ENCODE data around the gene ZFP3.
"Not testable (repeated sequence)": the region's sequence is repeated elsewhere in the genome, so short reads cannot be mapped to it uniquely, and the experiment has no call there.

Gene ZFP3

DNA sequence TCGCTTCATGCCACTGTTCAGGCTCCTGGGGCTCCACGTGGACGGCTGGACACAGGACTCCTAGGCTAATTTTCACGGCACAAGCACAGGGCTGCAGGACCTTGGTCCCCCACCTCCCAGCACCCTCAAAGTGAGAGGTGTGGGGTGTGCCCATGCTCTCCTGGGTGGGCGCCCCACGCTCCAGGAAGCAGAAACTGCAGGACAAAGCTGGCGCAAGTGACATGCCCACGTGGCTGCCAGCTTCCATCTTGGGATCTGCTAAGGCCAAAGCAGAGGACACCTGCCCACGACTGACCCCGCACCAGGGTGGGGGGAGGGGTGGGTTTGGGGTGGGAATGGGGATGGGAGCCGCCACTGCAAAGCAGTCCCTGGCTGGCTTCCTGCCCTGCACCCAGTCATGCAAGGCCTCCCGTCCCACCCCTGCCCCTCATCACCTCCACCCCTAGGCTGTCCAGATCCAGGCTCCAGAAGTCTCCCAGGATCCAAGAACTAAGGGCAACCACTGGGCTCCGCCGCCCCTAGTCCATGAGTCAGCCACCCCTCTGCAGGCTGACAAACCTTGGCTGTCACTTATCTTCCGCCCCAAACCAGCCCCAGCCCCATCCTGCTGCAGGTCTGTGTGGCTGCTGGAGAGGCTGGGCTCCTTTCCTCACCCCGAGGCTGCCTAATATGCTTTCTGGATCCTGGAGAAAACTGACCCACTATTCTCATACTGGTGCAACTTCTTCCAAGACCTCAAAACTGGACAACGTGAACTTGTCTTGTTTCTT lies 48.6 kb downstream of the ZFP3 start:
- no peak for FAIRE-seq

DNA sequence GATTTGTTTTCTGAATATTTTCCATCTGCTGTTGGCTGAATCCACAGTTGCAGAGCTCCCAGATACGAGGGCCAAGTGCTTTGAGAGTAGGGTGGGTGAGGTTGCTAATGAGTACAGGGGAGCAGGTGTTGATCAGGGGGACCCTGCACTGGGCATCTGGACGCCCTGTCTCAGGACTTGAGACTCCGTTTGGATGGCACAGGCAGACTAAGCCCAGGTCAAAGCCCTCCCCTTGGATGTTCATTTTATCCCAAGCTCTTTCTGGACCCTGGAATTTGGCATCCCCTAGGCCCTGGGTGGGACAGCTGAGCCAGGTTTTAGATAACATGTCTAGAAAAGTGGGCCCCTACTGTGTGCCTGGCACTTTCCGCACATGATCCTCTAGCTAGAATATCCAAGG lies 49.6 kb downstream of the ZFP3 start:
- FAIRE-seq = no peak

DNA sequence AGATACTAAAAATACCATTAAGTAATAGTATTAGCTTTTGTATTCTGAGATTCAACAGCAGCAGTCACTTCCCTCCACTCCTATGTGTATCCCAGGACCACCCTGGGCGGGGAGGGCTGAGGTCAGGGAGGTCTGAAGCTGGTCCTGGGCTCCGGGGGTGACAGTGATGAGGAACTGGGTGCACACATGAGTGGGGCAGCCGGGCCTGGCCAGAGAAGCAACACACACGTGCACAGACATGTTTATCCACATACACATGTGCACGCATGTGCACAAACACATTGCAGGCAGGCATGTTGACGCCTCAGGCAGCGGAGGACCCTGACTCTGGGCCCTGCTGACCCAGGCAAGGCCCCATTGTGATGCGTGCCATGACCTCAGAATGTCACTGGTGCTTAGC lies 50.1 kb downstream of the ZFP3 start:
- FAIRE-seq = not testable (repeated sequence)

DNA sequence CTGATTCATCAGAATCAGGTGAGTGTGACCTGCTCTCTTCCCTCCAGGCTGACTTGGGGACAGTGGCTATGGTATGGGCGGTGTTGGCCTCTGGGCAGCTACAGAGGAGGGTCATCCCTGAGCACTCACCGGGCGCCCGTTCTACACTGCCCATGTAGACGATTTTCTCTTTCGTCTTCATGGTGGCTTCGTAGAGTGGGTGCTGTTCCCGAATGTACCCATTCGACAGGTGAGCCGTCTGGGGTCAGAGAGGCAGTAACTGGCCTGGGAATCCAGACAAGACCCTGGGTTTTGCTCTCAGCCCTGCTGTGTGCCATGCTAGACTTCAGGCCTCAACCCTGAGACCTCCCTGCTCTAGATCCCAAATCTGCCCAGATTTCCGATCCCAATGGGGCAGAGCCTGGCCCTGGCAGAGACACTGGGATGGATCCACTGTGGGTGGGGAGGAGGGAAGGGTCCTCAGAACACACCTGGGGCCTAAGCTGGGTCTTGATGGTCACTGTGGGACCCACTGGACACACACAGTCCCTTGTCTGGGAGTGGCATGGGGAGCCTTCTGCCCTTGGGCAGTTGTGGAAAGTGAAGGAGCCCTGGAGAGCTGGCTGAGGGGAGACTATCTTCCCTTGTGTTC lies 50.8 kb downstream of the ZFP3 start:
- FAIRE-seq = no peak

DNA sequence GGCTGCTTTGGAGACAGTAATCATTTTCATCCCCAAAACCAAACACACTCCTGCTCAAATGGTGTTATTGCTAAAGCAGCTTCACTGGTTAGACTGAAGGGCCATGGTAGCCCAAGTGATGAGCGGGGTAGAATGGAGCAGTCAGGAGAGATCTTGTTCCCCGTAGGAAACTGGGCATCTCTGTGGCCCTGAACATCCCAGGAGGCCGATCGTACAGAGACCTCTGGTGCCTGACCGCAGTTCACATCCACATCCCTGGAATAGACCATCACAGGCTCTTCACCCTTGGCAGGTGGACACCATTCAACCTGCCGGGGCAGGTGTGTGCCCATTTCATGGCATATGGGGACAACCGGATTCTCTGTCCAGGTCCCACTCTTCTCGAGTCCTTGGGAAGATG lies 51.5 kb downstream of the ZFP3 start:
- not testable (repeated sequence) for FAIRE-seq

DNA sequence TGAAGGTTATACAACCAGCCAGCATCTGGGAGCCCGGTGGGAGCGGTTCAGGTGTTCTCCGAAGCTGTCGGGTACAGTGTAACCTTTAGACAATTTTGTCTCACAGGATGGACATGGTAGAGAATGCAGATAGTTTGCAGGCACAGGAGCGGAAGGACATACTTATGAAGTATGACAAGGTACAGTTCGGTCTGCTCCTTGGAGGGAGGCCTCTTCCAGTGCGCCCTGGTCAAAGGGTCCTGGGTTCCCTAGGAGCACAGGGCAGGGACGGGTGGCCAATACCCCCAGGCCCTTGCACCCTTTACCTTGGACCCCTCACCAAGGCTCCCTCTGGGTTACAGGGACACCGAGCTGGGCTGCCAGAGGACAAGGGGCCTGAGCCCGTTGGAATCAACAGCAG lies 52.0 kb downstream of the ZFP3 start:
- not testable (repeated sequence) for FAIRE-seq

DNA sequence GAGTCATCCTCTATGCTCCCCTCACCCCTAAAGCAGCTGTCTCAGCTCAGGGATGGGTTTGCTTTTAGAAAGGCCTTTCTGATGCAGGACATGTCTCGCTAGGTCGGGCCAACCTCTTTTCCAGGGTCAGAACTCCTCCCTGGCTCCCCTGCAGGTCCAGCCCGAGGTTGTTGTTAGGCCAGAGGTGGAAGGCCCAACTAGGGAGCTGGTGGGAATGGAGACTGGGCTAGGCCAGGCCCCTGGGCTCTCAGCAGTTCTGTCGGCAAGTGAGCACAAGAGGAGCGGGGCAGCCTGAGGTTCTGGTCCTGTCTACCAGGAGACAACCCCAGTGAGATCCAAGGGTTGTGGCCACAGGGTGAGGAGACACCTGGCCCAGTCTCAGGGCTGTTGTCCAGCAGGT lies 52.4 kb downstream of the ZFP3 start:
- FAIRE-seq = not testable (repeated sequence)

DNA sequence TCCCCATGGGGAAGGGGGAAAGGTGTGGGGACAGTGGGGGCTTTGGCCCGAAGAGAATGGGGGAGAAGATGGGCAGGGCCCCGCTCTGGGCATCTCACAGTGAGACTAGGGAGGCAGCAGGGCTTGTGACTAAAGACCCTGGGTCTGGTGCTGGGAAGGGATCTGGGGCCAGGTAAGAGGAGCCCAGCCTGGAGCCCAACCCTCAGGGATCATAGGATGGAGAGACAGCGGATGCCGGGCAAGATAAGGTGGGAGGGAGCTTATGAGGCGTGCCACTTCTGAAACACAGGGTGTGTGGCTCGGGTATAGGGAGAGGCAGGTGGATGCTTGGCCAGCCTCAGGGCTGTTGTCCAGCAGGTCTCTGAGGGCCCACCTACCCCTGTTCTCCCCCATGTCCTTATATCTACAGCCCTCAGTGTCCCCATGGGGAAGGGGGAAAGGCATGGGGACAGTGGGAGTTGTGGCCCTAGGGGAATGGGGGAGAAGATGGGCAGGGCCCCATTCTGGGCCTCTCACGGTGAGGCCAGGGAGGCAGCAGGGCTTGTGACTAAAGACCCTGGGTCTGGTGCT lies 53.0 kb downstream of the ZFP3 start:
- FAIRE-seq = no peak

DNA sequence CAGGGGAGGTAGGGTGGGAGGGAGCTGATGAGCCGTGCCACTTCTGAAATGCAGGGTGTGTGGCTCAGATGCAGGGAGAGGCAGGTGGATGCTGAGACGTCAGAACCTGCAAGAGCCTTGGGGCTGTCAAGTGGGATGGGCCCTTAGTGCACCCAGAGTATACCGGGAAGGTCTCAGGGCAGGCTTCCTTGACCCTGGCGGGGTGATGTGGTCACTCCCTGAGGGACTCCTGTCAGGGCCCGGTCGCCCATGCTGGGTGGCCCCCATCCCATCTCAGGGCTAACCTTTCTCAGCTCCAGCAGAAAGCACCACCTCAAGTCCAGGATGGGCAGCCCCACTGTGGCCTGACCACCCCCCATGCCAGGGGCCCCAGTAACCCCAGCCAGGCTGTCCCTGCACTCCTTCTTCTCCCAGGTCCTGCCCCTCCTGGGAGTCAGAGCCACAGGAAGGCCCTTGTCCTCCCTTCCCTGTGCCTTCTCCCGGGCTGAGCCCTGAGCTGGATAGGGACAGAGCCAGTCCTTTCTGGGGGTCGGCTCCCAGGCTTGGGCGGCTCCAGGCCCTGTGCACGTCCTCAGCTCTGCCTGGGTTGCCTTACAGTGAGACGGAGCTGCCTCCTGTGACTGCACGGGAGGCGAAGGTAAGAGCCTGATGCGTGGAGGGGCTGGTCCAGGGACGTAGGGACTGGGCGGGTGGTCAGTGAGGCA lies 53.7 kb downstream of the ZFP3 start:
- FAIRE-seq = not testable (repeated sequence)

DNA sequence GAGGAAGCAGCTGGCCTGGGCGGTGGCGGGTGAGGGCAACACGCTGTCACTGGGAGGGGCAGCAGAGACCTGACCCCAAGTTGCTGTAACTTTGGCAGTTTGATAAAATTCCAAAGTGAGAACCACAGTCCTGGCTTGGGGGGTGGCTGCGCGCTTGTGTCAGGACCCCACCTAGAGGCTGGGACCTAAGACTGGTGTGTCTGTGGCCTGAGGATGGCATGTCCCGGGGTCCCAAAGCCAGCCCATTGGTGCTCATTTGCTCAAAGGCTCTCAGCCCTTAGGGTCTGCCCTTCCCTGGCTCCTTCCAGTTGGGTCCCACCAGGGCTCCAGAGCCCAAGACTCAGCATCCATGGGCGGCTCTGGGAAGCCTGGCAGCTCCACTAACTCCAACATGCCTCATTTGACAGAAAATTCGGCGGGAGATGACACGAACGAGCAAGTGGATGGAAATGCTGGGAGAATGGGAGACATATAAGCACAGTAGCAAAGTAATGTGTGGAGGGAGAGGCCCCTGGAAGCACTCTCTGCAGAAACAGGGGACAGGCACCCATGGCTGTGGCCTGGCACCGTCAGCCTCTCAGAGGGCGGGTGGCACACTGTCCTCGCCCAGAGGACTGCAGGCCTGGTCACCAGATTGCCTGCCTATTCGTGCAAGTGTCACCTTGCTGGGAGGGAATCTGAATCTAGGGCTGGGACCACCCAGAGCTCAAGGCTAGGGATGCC lies 54.4 kb downstream of the ZFP3 start:
- not testable (repeated sequence) for FAIRE-seq

DNA sequence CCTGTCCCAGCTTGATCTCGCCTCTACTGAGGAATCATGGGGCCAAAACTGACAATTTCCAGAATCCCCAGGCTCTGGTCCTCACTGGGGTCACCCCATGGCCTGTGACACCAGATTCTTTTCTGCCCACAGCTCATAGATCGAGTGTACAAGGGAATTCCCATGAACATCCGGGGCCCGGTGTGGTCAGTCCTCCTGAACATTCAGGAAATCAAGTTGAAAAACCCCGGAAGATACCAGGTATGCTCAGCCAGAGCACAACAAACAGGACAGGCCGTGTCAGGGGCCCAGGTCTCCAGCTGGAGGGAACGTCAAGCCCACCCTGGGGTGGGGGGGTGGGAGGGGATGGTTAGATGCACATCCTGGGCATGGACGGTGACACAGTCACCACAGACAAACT lies 55.0 kb downstream of the ZFP3 start:
- FAIRE-seq = no peak

DNA sequence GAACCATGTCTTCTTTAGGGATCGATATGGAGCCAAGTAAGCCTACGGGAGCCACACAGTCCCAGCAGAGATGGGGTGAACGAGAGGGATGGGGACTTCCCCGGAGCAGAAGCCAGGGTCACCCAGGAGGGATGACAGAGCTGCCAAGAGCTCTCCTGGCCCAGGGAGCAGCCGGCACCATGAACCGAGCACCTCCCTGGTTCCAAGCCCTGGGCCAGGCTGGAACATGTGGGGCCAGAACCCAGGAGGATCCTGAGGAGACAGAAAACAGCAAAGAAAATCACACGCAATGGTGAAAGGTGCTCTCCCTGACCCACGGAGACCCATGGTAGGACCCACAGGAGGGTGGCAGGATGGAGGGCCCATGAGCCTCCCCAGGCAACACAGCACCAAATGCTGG lies 55.7 kb downstream of the ZFP3 start:
- FAIRE-seq = not testable (repeated sequence)

DNA sequence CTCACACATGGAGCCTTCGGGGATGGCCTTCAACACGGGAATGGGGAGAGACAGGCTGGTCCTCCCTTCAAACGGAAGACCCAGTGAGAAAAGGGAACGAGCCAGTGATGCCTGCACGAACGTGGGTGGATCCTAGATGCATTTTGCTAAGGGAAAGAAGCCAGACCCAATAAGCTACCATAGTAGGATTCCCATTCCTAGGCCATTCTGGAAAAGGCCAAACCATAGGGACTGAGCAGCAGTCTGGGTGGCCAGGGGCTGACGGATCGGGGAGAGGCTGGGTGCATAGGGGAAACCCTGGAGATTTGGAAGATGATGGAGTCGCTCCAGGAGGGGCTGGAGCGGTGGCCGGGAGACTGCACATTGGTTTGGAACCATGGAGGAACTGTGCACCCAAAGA lies 56.3 kb downstream of the ZFP3 start:
- not testable (repeated sequence) for FAIRE-seq

DNA sequence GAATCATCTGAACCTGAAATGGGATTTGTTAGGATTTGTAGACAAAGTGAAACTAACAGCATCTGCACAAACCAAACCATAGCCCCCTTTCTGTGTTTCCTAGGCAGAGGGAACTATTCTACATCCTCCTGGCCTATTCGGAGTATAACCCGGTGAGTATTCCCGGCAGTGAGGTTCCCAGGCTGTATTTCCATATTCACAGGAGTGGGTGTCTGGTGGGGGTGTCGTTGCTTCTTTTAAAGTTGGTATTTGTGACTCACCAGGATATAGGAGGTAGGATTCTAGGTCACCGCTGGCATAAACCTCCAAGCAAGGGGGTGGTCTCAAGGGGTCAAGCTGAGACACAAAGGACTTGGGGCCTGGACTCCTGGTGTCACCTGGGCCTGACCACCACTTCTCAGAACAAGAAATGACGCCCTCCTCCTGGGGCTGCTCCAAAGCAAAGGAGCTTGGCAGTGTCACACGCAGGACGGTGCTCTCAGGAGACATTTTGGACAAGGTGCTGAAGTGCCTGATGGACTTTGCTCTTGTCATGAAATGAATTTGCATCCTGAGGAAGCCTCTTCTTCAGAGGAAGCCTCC lies 57.0 kb downstream of the ZFP3 start:
- not testable (repeated sequence) for FAIRE-seq

DNA sequence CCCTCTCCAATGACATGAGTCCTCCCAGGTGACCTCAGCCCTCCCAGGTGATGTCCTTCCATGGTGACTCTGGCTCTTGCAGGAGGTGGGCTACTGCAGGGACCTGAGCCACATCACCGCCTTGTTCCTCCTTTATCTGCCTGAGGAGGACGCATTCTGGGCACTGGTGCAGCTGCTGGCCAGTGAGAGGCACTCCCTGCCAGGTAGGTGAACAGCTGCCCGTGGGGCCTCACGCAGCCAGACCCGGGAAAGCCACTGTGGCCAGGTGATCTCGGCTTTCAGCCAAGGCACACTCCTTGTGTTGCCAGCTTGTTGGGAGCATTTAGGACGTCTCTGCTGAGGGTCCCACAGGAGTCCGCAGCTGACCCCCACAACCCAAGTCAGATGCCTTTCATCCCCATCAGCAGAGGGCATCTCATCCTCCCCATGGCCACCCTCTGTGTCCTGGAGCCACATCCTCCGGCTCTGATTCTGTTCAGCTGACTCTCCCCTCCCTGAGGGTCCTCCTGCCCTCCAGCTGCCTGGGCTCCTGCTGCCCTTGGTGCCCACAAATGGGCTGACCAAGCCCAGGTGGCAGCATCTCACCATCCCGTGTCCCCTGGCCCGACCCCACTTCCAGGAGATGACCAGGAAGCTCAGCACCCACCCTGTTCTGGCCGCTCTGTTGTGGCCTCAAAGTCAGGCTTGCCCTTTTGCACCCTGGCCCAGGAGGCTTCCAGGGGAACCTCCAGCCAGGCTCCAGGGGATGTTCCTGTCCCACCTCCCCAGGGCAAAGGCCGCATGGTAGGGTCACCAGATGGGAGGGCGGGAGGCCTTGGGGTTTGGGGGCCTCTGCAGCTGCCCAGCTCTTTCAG lies 57.7 kb downstream of the ZFP3 start:
- no peak for FAIRE-seq

DNA sequence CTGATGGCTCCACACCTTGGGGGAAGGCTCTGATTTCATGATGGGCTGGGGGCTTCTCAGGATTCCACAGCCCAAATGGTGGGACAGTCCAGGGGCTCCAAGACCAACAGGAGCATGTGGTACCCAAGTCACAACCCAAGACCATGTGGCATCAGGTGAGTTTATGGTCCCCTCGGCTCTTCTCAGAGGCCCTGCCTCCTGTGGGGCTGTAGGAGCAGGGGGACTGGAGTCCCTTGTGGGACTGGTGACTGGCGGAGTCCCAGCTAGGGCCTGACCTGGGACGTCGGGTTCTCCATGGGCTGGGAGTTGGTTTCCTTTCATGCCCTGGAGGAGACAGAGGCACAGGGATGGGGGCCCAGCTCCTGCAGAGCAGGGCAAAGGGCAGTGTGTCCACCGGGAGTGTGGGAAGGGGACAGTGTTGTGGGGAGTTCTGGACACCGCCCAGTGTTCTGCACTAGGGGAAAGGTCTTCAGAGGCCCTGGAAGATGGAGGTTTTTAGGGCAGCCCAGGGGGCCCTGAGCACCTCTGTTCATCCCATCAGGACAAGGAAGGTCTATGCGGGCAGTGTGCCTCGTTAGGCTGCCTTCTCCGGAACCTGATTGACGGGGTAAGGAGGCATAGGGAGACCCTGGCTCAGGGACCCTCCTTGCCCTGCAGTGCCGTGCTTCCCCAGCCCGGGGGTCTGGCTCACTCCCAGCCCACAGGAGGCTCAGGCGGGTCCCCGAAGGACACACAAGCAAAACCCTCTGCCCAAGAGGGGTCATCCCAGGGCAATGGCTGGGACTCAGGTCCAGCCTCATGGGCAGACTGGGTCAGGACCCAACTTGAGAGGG lies 58.5 kb downstream of the ZFP3 start:
- not testable (repeated sequence) for FAIRE-seq

DNA sequence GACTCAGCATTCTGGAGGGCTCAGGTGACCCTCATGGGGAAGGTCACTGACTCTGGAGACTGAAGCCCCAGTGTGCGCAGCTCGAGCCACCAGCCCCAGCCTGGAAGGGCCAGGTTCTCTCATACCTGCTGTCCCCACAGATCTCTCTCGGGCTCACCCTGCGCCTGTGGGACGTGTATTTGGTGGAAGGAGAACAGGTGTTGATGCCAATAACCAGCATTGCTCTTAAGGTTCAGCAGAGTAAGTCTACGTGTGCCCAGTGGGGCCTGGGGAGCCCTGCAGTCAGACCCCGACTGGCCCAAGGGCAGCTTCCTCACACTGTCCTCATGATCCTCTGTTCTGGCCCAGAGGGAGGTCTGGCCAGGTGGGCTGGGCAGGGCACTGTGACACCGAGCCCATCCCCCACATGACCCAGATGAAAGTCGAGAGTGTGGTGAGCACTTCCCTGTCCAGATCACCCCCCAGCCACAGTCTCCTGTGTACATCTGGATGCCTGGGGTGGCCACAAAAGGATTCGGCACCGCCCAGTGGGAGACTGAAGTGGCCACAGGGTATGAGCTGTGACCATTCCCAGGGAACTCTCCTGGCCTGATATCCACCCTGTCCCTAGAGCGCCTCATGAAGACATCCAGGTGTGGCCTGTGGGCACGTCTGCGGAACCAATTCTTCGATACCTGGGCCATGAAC lies 59.4 kb downstream of the ZFP3 start:
- FAIRE-seq = not testable (repeated sequence)

DNA sequence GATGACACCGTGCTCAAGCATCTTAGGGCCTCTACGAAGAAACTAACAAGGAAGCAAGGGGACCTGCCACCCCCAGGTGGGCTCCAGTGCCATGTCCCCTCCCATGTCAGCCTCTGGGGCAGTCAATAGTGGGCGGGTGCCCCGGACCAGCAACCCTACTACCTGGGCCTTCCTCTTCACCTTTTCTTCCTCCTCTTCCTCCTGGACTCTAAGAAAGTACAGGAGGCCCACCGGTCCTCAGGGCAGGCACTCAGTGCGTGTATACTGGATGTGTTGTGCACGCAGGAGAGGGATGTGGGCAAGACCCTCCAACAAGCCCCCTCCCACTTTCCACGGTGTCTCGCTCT lies 59.9 kb downstream of the ZFP3 start:
- FAIRE-seq = not testable (repeated sequence)

DNA sequence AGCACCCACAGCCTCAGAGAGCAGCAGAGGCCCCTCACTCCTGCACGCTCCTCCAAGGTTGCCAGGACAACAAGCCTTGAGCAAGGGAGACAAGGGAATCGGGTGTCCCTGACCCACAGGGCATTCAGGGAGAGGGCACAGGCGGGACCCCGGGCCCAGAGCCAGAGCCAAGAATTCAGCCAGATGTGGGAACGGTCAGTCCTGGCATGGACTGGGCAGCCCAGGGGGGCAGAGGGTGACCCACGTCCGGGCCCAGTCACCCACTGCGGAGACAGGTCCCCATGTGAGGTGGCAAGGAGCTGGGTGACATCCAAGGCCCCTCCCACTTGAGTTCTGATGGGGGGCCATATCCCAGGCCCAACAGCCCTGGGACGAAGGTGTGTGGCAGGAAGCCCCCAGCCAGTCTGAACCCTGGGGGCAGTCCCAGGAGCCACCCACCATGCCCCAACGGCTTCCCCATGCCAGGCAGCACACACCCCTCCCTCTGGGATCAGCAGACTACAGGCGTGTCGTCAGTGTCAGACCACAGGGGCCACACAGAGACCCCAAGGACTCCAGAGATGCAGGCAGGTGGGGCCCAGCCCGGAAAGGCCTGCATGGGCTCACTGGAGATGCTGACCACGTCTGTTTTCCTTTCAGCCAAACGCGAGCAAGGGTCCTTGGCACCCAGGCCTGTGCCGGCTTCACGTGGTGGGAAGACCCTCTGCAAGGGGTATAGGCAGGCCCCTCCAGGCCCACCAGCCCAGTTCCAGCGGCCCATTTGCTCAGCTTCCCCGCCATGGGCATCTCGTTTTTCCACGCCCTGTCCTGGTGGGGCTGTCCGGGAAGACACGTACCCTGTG lies 60.6 kb downstream of the ZFP3 start:
- no peak for FAIRE-seq
